Stimulated activated CD8-positive, alpha-beta memory T cell treated with anti-CD3 and anti-CD28 coated beads, Interleukin-7, amount 100 ng/mL, for 48 hours (primary cell): ENCODE measurements around the gene EFTUD2.

Experiments used
- DNase-seq, 2 donors: peaks; one replicate each; pipeline ENCODE4 v3.0.0-alpha.2; 2020; ENCODE audit warnings: low read depth in 1 of 2; ENCODE audit errors: extremely low read depth in 1 of 2

The EFTUD2 gene

DNA sequence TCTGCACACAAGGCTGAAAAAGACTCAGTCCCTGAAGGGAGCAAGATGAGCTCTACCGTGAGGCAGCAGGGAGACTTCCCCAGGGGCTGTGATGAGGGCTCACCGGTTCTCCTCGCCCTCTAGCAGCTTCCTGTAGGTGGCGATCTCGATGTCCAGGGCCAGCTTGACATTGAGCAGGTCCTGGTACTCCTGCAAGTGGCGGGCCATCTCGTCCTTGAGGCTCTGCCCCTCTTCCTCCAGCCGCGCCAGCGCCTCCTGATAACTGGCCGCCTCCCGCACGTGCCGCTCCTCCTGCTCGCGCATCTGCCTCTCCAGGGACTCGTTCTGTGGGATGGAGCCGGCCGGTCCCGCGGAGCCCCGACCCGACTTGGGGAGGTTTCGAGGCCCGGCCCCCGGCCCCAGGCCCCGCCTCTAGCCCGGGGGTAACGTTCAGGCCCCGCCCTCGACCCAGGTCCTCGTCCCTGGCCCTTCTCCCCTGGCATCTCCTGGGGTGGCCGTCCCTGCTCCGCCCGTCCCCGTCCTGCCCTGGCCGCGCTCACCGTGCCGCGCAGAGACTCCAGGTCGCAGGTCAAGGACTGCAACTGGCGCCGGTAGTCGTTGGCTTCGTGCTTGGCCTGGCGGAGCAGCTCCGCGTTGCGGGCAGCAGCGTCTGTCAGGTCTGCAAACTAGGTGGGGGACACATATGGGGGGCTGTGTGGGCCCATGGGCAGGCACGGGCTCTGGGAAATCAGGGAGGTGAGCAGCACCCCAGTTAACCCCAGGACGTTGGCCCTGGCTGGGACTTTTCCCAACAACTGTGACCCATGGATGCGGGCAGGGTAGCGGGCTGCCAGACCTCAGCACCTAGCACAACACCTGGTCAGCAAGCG lies 12.1 kb upstream of the EFTUD2 start:
- peak; percentile 23 to 34 for DNase-seq

- no peak for DNase-seq
Measured at GRCh38 chr17:44910231-44911106, 11.2 kb upstream of the EFTUD2 start.

- DNase-seq: no peak
Measured at GRCh38 chr17:44909681-44910144, 10.5 kb upstream of the EFTUD2 start.

DNA sequence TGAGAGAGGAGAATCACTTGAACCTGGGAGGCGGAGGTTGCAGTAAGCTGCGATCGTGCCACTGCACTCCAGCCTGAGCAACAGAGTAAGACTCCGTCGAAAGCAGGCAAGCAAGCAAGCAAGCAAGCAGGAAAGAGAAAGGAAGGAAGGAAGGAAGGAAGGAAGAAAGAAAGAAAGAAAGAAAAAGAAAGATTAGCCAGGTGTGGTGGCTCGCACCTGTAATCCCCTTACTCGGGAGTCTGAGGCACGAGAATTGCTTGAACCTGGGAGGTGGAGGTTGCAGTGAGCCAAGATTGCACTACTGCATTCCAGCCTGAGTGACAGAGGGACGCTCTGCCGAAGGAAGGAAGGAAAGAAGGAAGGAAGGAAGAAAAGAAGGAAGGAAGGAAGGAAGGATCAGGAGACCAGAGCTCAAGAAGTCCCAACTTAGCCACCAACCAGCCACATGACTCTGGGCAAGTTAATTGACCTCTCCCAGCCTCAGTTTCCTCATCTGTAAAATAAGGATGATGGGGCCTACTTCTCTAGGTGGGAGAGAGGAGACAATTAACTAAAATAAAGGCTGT lies 9.6 kb upstream of the EFTUD2 start:
- DNase-seq: no peak

GRCh38 chr17:44907729-44908470 lies 8.7 kb upstream of the EFTUD2 start:
- DNase-seq: no peak

- no peak for DNase-seq
Measured at GRCh38 chr17:44906763-44907728, 7.8 kb upstream of the EFTUD2 start.

GRCh38 chr17:44906010-44906646 lies 6.9 kb upstream of the EFTUD2 start:
- DNase-seq: no peak

- DNase-seq: no peak
Measured at GRCh38 chr17:44905006-44906000, 6.1 kb upstream of the EFTUD2 start.

GRCh38 chr17:44904001-44904984 lies 5.0 kb upstream of the EFTUD2 start:
- no peak for DNase-seq

GRCh38 chr17:44903012-44903685 lies 3.9 kb upstream of the EFTUD2 start:
- no peak for DNase-seq

DNA sequence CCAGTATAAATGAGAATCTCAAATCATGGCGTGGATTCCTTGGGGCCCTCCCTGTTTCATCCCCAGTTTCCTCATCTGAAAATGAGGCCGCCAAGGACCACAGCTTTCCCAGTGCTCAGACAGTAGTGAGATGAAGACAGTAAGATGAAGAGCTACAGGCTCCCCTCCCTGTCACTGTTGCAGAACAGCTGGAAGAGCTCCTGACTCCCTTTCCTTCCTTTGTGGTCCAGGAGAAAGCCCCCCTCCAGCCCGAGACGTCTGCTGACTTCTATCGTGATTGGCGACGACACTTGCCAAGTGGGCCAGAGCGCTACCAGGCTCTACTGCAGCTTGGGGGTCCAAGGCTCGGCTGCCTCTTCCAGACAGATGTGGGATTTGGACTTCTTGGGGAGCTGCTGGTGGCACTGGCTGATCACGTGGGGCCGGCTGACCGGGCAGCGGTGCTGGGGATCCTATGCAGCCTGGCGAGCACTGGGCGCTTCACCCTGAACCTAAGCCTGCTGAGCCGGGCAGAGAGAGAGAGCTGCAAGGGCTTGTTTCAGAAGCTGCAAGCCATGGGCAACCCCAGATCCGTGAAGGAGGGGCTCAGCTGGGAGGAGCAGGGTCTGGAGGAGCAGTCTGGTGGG lies 3.0 kb upstream of the EFTUD2 start:
- DNase-seq: no peak

DNA sequence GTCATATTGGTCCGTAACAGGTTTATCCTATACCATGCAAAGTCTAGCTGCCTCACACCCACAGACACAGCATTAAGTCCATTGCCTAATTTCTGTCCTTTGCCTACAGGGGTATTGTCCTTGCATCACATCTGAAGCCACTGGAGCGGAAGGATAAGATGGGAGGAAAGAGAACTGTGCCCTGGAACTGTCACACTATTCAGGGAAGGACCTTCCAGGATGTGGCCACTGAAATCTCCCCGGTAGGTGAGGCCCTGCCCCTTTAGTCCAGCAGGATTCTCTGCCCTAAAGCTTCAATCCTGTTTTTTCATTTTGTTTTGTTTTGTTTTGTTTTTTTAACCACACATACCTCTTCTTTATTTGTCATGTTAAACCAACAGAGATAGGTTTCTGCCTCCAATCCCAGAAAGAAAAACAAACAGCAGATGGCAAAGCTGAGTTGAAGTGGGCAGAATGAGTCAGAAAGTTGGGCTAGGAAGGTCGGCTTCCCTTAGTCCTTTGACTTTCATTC lies 2.2 kb upstream of the EFTUD2 start:
- no peak for DNase-seq

DNA sequence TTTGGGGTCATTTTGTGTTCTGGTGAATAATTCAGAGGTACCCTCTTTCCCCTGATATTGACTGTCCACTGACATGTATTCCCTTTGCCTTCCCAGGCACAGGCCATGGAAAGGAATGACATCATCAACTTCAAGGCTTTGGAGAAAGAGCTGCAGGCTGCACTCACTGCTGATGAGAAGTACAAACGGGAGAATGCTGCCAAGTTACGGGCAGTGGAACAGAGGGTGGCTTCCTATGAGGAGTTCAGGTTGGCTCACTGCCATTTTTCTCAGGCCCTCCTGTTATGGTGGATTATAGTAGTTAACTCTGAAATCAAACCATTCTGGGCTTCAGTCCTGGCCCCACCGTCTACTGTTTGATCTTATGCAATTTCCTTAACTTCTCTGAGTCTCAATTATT lies 1.6 kb upstream of the EFTUD2 start:
- no peak for DNase-seq

DNA sequence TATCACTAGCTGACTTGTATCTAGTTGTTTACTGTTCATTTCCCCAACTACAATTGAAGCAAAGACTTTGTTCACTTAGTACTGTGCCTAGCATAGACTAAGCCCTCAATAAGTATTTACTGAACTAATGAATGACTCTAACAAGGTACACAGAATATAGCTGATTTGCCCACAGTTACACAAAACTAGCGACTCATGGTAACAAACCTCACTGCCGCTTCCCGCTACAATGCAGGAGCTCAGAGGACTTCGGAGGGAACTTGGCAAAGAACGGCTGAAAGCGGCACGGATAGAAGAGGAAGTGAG lies 524 bp downstream of the EFTUD2 start:
- no peak for DNase-seq

DNA sequence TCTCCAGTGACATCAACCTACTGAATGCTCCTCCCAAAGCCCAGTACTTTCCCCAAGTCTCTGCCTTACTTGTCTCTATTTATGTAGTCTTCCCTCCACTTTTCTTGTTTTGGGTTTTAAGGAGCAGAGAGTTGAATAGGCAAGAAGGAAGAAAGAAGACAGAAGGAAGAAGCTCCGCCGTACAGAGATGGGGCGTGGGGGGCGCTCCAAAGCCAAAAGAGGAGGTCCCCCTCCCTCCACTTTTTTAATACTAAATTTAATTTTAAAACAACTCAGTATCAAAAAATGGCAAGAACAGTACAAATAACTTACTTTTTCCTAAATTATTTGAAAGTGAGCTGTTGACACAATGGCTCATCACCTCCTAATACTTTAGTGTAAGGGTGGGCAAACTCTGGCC lies 4.6 kb downstream of the EFTUD2 start:
- no peak for DNase-seq

GRCh38 chr17:44892250-44892649 lies 7.0 kb downstream of the EFTUD2 start:
- DNase-seq: no peak
